Breast epithelium (tissue), 3 donors: ENCODE measurements around the gene EOGT.

Experiments used
- CTCF ChIP-seq, 3 donors: fragments of 450-650 bp; IDR thresholded peaks; one replicate each; pipeline ENCODE4 v1.5.1; 2016 to 2017; ENCODE audit warnings: antibody characterized with exemption in 3 of 3, mild to moderate bottlenecking in 3 of 3, moderate library complexity in 3 of 3
- POLR2AphosphoS5 ChIP-seq, 3 donors: sonication (generic); formaldehyde crosslinking; IDR thresholded peaks; one replicate each; pipeline ENCODE4 v1.6.1; 2017; ENCODE audit warnings: antibody characterized with exemption in 3 of 3

GRCh38 chr3:69032142-69032541, 18.7 kb upstream of the EOGT start:
- TF ChIP-seq CTCF (IDR thresholded peaks at IDR 0.05) (no peak), POLR2AphosphoS5 (IDR thresholded peaks at IDR 0.05) (no peak)
